WI38 (cell line): Measurements from ENCODE around the gene LLGL1.

Source experiments
- H3K4me3 ChIP-seq: 2 replicates; pipeline ENCODE4 v1.5.1; 2011; ENCODE audit warnings: low read depth, mild to moderate bottlenecking, control low read depth, low read length
- TF ChIP-seq, protein P1 (sequence below): IDR thresholded peaks from 2 replicates; pipeline ENCODE4 v1.5.1; 2012; ENCODE audit warnings: low read depth, mild to moderate bottlenecking, control low read depth, low read length

Gene LLGL1

GRCh38 chr17:18224387-18225120, 881 bp upstream of the LLGL1 start:
- peak overlapping the region; percentile 41 for H3K4me3 ChIP-seq
- TF ChIP-seq, protein P1, sequence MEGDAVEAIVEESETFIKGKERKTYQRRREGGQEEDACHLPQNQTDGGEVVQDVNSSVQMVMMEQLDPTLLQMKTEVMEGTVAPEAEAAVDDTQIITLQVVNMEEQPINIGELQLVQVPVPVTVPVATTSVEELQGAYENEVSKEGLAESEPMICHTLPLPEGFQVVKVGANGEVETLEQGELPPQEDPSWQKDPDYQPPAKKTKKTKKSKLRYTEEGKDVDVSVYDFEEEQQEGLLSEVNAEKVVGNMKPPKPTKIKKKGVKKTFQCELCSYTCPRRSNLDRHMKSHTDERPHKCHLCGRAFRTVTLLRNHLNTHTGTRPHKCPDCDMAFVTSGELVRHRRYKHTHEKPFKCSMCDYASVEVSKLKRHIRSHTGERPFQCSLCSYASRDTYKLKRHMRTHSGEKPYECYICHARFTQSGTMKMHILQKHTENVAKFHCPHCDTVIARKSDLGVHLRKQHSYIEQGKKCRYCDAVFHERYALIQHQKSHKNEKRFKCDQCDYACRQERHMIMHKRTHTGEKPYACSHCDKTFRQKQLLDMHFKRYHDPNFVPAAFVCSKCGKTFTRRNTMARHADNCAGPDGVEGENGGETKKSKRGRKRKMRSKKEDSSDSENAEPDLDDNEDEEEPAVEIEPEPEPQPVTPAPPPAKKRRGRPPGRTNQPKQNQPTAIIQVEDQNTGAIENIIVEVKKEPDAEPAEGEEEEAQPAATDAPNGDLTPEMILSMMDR, result no peak

DNA sequence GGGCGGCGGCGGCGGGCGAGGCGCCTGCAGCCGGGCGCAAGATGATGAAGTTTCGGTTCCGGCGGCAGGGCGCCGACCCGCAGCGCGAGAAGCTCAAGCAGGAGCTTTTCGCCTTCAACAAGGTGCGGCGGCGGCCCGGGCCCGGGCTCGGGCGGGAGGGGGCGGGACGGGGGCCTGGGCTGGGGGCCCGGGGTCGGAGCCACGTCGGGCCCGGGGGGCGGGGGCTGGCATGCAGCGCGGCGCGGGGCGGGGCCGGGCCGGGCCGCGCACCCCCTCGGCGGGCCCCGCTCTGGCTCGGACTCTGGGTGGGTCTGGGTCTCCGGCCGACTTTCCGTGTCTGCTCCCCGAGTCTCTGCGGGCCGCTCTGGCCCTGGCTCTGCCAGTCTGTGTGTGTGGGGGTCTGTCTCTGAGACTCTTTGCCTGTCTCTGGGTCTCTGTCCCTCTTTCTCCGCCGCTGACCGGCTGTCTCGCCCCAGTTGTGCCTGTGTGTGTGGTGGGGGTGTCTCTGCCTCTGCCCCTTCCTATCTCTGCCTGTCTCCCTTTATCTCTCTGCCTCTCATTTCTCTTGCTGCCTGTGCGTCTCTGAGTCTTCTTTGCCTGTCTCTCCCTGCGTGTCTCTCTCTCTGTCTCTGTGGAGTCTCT, 328 bp downstream of the LLGL1 start:
- TF ChIP-seq, protein P1, result no peak
- H3K4me3 ChIP-seq, result peak overlapping the region; percentile 88

GRCh38 chr17:18226284-18226945, 980 bp downstream of the LLGL1 start:
- H3K4me3 ChIP-seq, result peak overlapping the region; percentile 88
- TF ChIP-seq, protein P1, result no peak

DNA sequence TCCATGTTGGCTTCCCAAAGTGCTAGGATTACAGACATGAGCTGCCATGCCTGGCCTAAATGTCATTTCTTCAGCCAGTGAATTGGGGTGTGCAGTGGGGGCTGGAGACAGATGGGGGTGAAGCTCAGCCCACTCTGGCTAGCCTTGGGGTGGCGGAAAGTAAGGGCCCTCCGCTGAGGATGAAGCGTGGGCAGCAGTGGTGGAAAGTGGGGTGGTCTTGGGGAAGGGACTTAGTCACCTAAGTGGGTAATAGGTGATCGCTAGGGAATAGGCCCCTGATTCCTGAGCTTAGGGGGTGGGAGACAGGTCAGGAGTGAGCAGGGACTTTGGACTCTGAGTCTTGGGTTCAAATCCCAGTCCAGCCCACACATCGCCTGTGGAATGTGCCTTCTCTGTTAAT, 2.2 kb downstream of the LLGL1 start:
- TF ChIP-seq, protein P1, result no peak
- no peak overlapping the region for H3K4me3 ChIP-seq

DNA sequence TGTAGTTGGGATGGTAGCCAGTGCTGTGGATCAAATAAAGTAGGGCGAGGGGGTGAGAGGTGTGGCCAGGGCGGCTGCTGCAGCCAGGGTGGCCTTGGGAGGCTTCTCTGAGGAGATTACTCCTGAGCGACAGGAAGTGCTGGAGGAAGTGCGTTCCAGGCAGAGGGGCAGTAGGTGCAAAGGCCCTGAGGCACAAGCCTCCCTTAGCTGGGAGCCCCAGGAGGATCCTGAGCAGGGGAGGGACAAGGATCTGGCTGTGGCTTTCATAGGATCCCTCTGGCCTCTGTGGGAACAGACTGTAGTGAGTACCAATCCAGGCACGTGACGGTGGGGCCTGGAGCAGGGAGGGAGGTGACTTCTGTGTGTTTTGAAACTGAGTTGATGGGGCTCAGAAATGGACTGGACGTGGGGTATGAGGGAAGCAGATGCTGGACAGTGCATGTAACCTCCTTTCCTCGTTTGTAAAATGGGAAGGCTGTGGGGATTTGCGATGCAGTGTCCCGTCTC, 2.8 kb downstream of the LLGL1 start:
- TF ChIP-seq, protein P1, result no peak
- no peak overlapping the region for H3K4me3 ChIP-seq

- TF ChIP-seq, protein P1, result no peak
- H3K4me3 ChIP-seq, result no peak overlapping the region
Observed at GRCh38 chr17:18229254-18229653, 3.8 kb downstream of the LLGL1 start.

DNA sequence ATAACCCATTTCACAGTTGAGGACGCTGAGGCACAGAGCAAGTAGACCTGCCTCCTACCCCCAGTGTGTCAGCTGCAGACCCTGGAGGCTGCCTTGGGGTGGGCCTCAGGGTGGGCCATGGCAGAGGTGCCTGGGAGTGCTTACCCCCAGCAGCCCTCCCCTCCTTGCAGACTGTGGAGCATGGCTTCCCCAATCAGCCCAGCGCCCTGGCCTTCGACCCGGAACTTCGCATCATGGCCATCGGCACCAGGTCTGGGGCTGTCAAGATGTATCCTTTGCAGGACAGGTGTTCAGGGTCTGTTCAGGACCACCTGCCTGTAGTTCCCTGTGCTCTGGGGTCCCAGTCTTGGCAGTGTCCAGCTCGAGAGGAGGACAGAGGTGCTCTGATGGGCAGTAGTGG, 4.3 kb downstream of the LLGL1 start:
- H3K4me3 ChIP-seq, result no peak overlapping the region
- TF ChIP-seq, protein P1, result no peak
